GM23338 (cell line): ENCODE measurements around the gene ZDBF2. TPM values are rescaled to one million over a fixed set of nuclear protein-coding genes. Genes with fewer than 3 reads are reported as not detected.

Source experiments
- ATAC-seq: fragments of 200-7000 bp; cut with Tn5 transposase; 3 replicates; pipeline ENCODE4 v1.9.1; 2020
- DNase-seq: peaks from one replicate; pipeline ENCODE4 v3.0.0-alpha.2; 2015; ENCODE audit warnings: low spot score
- H2AFZ ChIP-seq: fragments of 200-600 bp; sonication (generic); 2 replicates; pipeline ENCODE4 v1.8.0; 2016; ENCODE audit warnings: antibody characterized with exemption, mild to moderate bottlenecking, moderate library complexity
- H3F3A ChIP-seq: fragments of 200-600 bp; sonication (generic); replicated peaks from 2 replicates; pipeline ENCODE4 v1.8.0; 2017; ENCODE audit warnings: antibody characterized with exemption, mixed run types, low read depth
- H3K27ac ChIP-seq: fragments of 200-600 bp; sonication (generic); 2 replicates; pipeline ENCODE4 v1.6.1; 2016; ENCODE audit warnings: low read depth
- H3K27me3 ChIP-seq: fragments of 200-600 bp; sonication (generic); 2 replicates; pipeline ENCODE4 v1.8.0; 2016; ENCODE audit warnings: mild to moderate bottlenecking, mixed run types, moderate library complexity; ENCODE audit not compliant: insufficient read depth
- H3K36me3 ChIP-seq: fragments of 200-600 bp; sonication (generic); 2 replicates; pipeline ENCODE4 v1.8.0; 2016; ENCODE audit warnings: mild to moderate bottlenecking; ENCODE audit not compliant: insufficient read depth
- H3K4me1 ChIP-seq: fragments of 200-600 bp; sonication (generic); 2 replicates; pipeline ENCODE4 v1.8.0; 2016; ENCODE audit warnings: mild to moderate bottlenecking, moderate library complexity; ENCODE audit not compliant: insufficient read depth
- H3K4me2 ChIP-seq: fragments of 200-600 bp; sonication (generic); 2 replicates; pipeline ENCODE4 v1.7.1; 2017; ENCODE audit warnings: mixed run types
- H3K4me3 ChIP-seq: fragments of 200-600 bp; sonication (generic); 2 replicates; pipeline ENCODE4 v1.6.1; 2016; ENCODE audit warnings: mixed run types
- H3K79me2 ChIP-seq: fragments of 200-600 bp; sonication (generic); replicated peaks from 2 replicates; pipeline ENCODE4 v1.8.0; 2017; ENCODE audit warnings: mild to moderate bottlenecking; ENCODE audit not compliant: insufficient read depth
- H3K9me2 ChIP-seq: fragments of 200-600 bp; sonication (generic); 2 replicates; pipeline ENCODE4 v1.8.0; 2017; ENCODE audit not compliant: insufficient read depth
- H4K20me1 ChIP-seq: fragments of 200-600 bp; sonication (generic); replicated peaks from 2 replicates; pipeline ENCODE4 v1.8.0; 2017; ENCODE audit warnings: mild to moderate bottlenecking; ENCODE audit not compliant: insufficient read depth
- H3K27ac Mint-ChIP-seq: 2 replicates; pipeline ENCODE4 v1.8.0; 2020; ENCODE audit warnings: inconsistent platforms, mild to moderate bottlenecking, moderate library complexity, mixed read lengths
- H3K27me3 Mint-ChIP-seq: 3 replicates; pipeline ENCODE4 v1.8.0; 2022; ENCODE audit warnings: low read depth, mild to moderate bottlenecking, moderate library complexity, mixed read lengths, inconsistent platforms; ENCODE audit not compliant: insufficient read depth, poor library complexity
- H3K36me3 Mint-ChIP-seq: 3 replicates; pipeline ENCODE4 v1.8.0; 2021; ENCODE audit warnings: low read depth, mild to moderate bottlenecking, inconsistent platforms, moderate library complexity, mixed read lengths
- H3K4me1 Mint-ChIP-seq: 3 replicates; pipeline ENCODE4 v1.8.0; 2020; ENCODE audit warnings: mild to moderate bottlenecking, inconsistent platforms, mixed read lengths
- H3K4me3 Mint-ChIP-seq: 3 replicates; pipeline ENCODE4 v1.8.0; 2021; ENCODE audit warnings: moderate library complexity, mild to moderate bottlenecking, inconsistent platforms, mixed read lengths
- H3K9me3 Mint-ChIP-seq: 3 replicates; pipeline ENCODE4 v1.8.0; 2020; ENCODE audit warnings: moderate library complexity, mild to moderate bottlenecking, inconsistent platforms, mixed read lengths
- CREB1 ChIP-seq: fragments of 250-450 bp; sonication (Bioruptor Pico); IDR thresholded peaks from 2 replicates; pipeline ENCODE4 v1.5.0; 2020; ENCODE audit warnings: low read depth, mild to moderate bottlenecking, moderate library complexity
- CTCF ChIP-seq, 2 experiments: fragments of 200-600 bp in 1 of 2; sonication (generic) in 1 of 2; conservative IDR thresholded peaks; 2 replicates each; pipeline versions ENCODE4 v1.5.1 to v1.6.1; 2016 to 2017; ENCODE audit warnings: antibody characterized with exemption in 2 of 2, low read depth in 2 of 2, mild to moderate bottlenecking in 2 of 2, moderate library complexity in 1 of 2
- ETS1 ChIP-seq: IDR thresholded peaks from 2 replicates; pipeline ENCODE4 v1.6.1; 2016; ENCODE audit warnings: antibody characterized with exemption
- JUNB ChIP-seq: IDR thresholded peaks from one replicate; pipeline ENCODE4 v1.6.1; 2016; ENCODE audit warnings: antibody characterized with exemption; ENCODE audit not compliant: unreplicated experiment
- POLR2AphosphoS5 ChIP-seq: IDR thresholded peaks from 2 replicates; pipeline ENCODE4 v1.6.1; 2016; ENCODE audit warnings: antibody characterized with exemption, low read depth
- REST ChIP-seq: IDR thresholded peaks from one replicate; pipeline ENCODE4 v1.6.1; 2018; ENCODE audit warnings: antibody characterized with exemption; ENCODE audit not compliant: unreplicated experiment
- ZNF114 ChIP-seq: fragments of 250-450 bp; sonication (Bioruptor Pico); IDR thresholded peaks from 2 replicates; pipeline ENCODE4 v1.5.0; 2020; ENCODE audit warnings: mild to moderate bottlenecking, moderate library complexity
- ZNF331 ChIP-seq: fragments of 250-450 bp; sonication (Bioruptor Pico); IDR thresholded peaks from 2 replicates; pipeline ENCODE4 v1.5.0; 2020; ENCODE audit warnings: low read depth, mild to moderate bottlenecking, moderate library complexity
- ZNF462 ChIP-seq: fragments of 250-450 bp; sonication (Bioruptor Pico); IDR thresholded peaks from 2 replicates; pipeline ENCODE4 v1.5.0; 2020; ENCODE audit warnings: mild to moderate bottlenecking, moderate library complexity
- polyA plus RNA-seq: library from polyadenylated mRNA; unstranded; fragments of >200 nt; fragmentation: Nextera tagmentation; extraction: Ambion mirVana; gene quantifications from 2 replicates; pipeline ENCODE4 v1.2.1, GENCODE V29; 2016
- total RNA-seq: library from RNA; depleted of rRNA; stranded (reverse); fragments of >200 nt; shearing (Covaris generic); gene quantifications from 2 replicates; pipeline ENCODE4 v1.2.3, GENCODE V29; 2014

The ZDBF2 gene
- total and polyA plus RNA-seq, 2 experiments from 2014 or later = 7.6 to 41.1 TPM

GRCh38 chr2:206311026-206311425, 36.6 kb downstream of the ZDBF2 start:
- TF ChIP-seq CREB1 (CRISPR knock-in tag) (no peak), ZNF331 (CRISPR knock-in tag) (no peak), JUNB (no peak)
- Histone ChIP-seq H3K27ac (peak overlapping the region; percentile 29; the same call in 1 of the 2 replicates), H3K4me3 (no peak overlapping the region), H3F3A (0 out of 2 replicates have a peak, but pooled peaks cover 3% of the 10 kb centered on the region), H4K20me1 (no peaks in the 10 kb centered on the region; the same call in 1 of the 2 replicates), H3K9me2 (no peaks in the 10 kb centered on the region), H3K79me2 (no peaks in the 10 kb centered on the region), H2AFZ (no peak overlapping the region), H3K4me2 (no peak overlapping the region), H3K27me3 (no peaks in the 10 kb centered on the region), H3K36me3 (peaks cover 37% of the 10 kb centered on the region), H3K4me1 (no peaks in the 10 kb centered on the region)
- no peaks in the 10 kb centered on the region for H3K9me3 Mint-ChIP-seq
- no peak overlapping the region for H3K27ac Mint-ChIP-seq
- DNase-seq (no peak), ATAC-seq (no peak)
- H3K4me3 Mint-ChIP-seq = no peak overlapping the region
- no peaks in the 10 kb centered on the region for H3K27me3 Mint-ChIP-seq
- H3K36me3 Mint-ChIP-seq = peaks cover 38% of the 10 kb centered on the region; the same call in 2 of the 3 replicates
- no peaks in the 10 kb centered on the region for H3K4me1 Mint-ChIP-seq

- H3K27ac Mint-ChIP-seq = no peak overlapping the region
- TF ChIP-seq POLR2AphosphoS5 (no peak), ETS1 (no peak), ZNF114 (CRISPR knock-in tag) (no peak), ZNF331 (CRISPR knock-in tag) (no peak), REST (no peak), ZNF462 (CRISPR knock-in tag) (no peak), JUNB (no peak), CTCF (conservative IDR thresholded peaks at IDR 0.05; ENCODE audit: low read depth in 2 of 2) (no peak)
Observed at GRCh38 chr2:206316141-206316540, 41.7 kb downstream of the ZDBF2 start.

More at GRCh38 chr2:206316141-206316540, 41.7 kb downstream of the ZDBF2 start:
- H3K9me3 Mint-ChIP-seq = peaks cover 13% of the 10 kb centered on the region
- H3K4me1 ChIP-seq = no peaks in the 10 kb centered on the region
- peaks cover 8% of the 10 kb centered on the region; the same call in 1 of the 2 replicates for H3K36me3 ChIP-seq
- H3K4me1 Mint-ChIP-seq = no peaks in the 10 kb centered on the region
- H4K20me1 ChIP-seq = no peaks in the 10 kb centered on the region; the same call in 1 of the 2 replicates
- H3F3A ChIP-seq = no peaks in the 10 kb centered on the region
- no peaks in the 10 kb centered on the region for H3K27me3 ChIP-seq
- H3K27ac ChIP-seq = no peak overlapping the region
- ATAC-seq (no peak), DNase-seq (no peak)
- peaks cover 20% of the 10 kb centered on the region for H3K36me3 Mint-ChIP-seq
- H3K27me3 Mint-ChIP-seq = no peaks in the 10 kb centered on the region
- H3K4me3 Mint-ChIP-seq = no peak overlapping the region
- no peak overlapping the region for H3K4me2 ChIP-seq
- H3K4me3 ChIP-seq = no peak overlapping the region
- H2AFZ ChIP-seq = no peak overlapping the region
- H3K79me2 ChIP-seq = no peaks in the 10 kb centered on the region
- H3K9me2 ChIP-seq = no peaks in the 10 kb centered on the region
